Measurements from ENCODE around the gene COLEC12. TPM values are rescaled to one million over a fixed set of nuclear protein-coding genes. Genes with fewer than 3 reads are reported as not detected.
A peak's percentile ranks its signal among the peaks of the same experiment; 100 is the strongest.

Gene COLEC12
- total RNA-seq, 1 donor from 2014 or later, result 7.3 TPM

DNA sequence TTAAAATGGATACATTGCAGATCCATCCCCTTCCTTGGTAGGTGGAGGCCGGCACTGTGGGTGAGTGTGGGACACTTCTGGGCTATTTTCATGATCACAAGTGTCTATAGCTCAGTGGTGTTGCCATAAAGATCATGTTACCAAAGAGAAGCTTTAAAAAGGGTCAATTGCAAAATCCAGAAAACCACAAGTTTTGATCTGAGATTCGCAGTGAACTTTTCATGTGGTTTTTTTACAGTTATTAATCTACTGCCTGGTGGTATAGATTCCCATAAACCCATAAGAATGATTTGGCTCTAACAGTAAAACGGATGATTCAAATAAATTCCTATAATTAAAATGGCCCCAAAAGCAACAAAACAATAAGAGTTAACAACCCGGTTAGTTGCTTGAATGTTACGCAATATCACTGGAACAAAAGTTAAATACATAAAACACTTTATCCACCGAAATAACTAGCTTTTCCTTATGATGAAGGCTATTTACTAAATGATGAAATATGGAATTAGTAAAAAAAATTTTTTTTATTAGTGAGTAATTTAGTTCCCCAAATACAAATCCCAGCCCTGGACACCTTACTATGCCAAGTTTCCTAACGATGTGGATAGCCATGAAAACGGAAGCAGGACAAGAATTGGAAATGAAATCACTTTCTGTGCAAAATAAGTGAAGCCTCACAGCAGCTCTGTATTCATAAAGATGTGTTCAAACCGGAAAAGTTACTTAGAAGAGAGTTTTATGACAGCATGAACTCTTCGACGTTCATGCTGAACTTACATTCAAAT, 137.0 kb downstream of the COLEC12 start:
- Histone ChIP-seq H3K4me1 (peaks cover 2% of the 10 kb centered on the region), H3K36me3 (no peaks in the 10 kb centered on the region), H3K9me3 (replicated peaks) (no peaks in the 10 kb centered on the region), H3K27ac (replicated peaks) (peak overlapping the region; percentile 36), H3K27me3 (ENCODE audit: low read depth) (no peaks in the 10 kb centered on the region), H3K4me3 (no peak overlapping the region)
- no peak for DNase-seq
- intact Hi-C loops (cut with micrococcal nuclease), result no loop called here
- TF ChIP-seq, protein P1, sequence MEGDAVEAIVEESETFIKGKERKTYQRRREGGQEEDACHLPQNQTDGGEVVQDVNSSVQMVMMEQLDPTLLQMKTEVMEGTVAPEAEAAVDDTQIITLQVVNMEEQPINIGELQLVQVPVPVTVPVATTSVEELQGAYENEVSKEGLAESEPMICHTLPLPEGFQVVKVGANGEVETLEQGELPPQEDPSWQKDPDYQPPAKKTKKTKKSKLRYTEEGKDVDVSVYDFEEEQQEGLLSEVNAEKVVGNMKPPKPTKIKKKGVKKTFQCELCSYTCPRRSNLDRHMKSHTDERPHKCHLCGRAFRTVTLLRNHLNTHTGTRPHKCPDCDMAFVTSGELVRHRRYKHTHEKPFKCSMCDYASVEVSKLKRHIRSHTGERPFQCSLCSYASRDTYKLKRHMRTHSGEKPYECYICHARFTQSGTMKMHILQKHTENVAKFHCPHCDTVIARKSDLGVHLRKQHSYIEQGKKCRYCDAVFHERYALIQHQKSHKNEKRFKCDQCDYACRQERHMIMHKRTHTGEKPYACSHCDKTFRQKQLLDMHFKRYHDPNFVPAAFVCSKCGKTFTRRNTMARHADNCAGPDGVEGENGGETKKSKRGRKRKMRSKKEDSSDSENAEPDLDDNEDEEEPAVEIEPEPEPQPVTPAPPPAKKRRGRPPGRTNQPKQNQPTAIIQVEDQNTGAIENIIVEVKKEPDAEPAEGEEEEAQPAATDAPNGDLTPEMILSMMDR (IDR thresholded peaks at IDR 0.05; ENCODE audit: borderline replicate concordance), result no peak

DNA sequence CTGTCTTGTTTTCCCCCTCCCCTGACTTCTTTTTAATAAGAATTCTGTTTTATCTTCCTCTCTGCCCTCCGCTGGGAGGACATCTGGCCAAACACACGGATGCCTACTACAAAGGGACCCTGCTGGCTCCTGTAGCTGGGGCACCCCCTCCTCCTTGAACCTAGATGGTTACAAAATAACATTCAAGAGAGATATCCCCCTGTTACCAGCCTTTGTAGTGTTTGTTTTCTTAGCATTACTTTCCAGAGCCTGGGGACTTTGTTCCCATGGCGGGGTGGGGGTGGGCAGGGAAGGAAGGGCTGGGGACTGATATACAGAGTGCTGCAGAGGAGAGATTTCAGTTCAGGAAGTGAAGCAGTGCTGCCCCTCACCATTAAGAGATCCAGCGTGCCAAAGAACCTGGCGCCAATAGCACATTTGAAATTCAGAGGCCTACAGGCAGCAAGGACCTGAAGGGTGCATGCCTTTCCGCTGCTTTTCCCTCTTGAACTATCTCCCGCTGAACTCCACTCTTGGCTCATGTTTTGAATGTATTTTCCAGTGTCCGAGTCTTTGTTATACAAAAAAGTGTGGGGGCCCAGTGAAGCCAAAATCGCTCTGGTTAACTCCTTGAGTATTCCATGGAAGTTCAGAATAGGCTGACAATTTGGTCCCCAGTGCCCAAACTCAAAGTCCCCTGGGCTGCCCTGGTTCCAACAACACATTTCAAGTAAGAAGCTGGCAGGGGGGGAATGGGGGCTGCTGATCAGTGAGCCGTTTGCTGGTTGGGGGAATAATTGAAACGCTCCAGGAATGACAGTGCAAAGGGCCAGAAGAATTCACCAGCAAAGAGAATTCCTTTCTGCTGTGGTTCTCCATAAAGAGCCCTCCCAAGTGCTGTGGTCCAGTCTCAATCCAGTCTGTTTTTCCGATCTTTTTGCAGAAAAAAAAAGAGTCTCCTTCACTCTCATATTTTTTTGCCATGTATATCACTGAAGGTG, 137.9 kb downstream of the COLEC12 start:
- no peaks in the 10 kb centered on the region for H3K27me3 ChIP-seq (ENCODE audit: low read depth)
- H3K4me1 ChIP-seq, result peaks cover 2% of the 10 kb centered on the region
- peak overlapping the region; percentile 36 for H3K27ac ChIP-seq (replicated peaks)
- intact Hi-C loops (cut with micrococcal nuclease), result no loop called here
- TF ChIP-seq, protein P1 (IDR thresholded peaks at IDR 0.05; ENCODE audit: borderline replicate concordance), result no peak
- no peak for DNase-seq
- no peaks in the 10 kb centered on the region for H3K36me3 ChIP-seq
- H3K9me3 ChIP-seq (replicated peaks), result no peaks in the 10 kb centered on the region
- H3K4me3 ChIP-seq, result no peak overlapping the region

DNA sequence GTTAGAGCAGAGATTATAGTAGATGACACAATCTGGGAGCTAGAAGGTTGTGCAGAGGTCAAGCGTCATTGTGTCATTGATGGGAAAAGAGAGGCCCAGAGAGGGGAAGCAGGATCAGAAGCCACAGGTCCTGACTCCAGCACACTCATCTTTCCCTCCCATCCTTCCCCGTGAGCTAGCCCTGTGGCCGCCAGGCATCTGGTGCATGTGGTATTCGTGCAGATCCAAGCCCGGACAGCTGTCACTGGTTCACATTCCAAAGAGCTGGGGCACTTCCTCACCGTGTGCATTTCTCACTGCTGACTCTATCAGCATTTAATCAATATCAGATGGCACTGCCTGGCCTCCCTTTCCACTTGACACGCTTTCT, 138.6 kb downstream of the COLEC12 start:
- Histone ChIP-seq H3K4me3 (no peak overlapping the region), H3K27ac (replicated peaks) (peak overlapping the region; percentile 19), H3K27me3 (ENCODE audit: low read depth) (no peaks in the 10 kb centered on the region), H3K4me1 (peaks cover 2% of the 10 kb centered on the region), H3K9me3 (replicated peaks) (no peaks in the 10 kb centered on the region), H3K36me3 (no peaks in the 10 kb centered on the region)
- no peak for DNase-seq
- TF ChIP-seq, protein P1 (IDR thresholded peaks at IDR 0.05; ENCODE audit: borderline replicate concordance), result no peak
- intact Hi-C loops (cut with micrococcal nuclease), result no loop called here

DNA sequence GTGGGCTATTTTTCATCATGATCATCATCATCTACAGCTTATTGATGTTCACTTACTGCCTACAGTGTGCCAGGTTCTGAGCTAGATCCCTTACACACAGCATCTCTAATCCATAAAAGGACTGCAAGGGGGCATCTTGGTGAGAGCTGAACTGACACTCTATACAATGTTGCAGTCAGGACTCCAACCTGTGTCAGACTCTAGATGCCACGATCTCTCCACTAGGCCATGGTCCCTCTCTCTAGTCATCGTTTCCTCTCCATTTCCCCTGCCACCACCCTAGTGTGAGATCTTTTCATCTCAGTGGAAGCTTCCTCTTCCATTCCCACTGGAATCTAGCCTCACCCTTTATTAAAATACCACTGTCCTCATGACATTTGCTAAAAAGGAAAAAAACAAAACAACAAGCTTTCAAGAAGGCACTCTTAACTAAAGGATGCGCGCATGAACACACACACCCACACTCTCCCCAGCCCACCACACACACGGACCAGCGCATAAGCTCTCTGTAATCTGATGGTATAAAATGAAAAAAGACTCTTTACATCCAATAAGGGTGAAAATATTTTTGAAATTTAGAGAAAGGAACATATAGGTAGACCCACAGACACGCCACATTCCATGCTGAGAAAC, 139.3 kb downstream of the COLEC12 start:
- intact Hi-C loops (cut with micrococcal nuclease), result no loop called here
- TF ChIP-seq, protein P1 (IDR thresholded peaks at IDR 0.05; ENCODE audit: borderline replicate concordance), result no peak
- H3K9me3 ChIP-seq (replicated peaks), result no peaks in the 10 kb centered on the region
- no peak overlapping the region for H3K4me3 ChIP-seq
- no peak for DNase-seq
- no peaks in the 10 kb centered on the region for H3K27me3 ChIP-seq (ENCODE audit: low read depth)
- H3K4me1 ChIP-seq, result peaks cover 2% of the 10 kb centered on the region
- H3K27ac ChIP-seq (replicated peaks), result no peak overlapping the region
- H3K36me3 ChIP-seq, result no peaks in the 10 kb centered on the region

DNA sequence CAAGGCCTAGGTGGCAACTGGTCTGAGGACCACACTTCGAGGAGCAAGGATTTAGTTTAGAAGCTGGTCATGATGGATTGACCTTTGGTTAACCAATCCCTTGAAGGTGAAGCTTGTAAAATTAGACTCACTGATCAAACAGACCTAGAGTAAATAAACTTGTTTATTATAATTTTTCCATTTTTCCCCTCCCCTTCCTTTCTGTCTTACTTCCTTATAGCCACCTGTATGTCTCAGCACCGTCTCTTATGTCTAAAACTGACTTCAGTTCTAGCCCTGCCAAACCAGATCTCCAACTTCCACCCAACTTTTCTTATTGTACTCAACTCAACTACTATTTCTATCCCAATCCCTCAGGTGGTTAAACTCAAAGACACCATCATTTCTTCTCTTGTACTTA, 139.8 kb downstream of the COLEC12 start:
- no peaks in the 10 kb centered on the region for H3K9me3 ChIP-seq (replicated peaks)
- peaks cover 2% of the 10 kb centered on the region for H3K4me1 ChIP-seq
- intact Hi-C loops (cut with micrococcal nuclease), result no loop called here
- H3K27ac ChIP-seq (replicated peaks), result no peak overlapping the region
- no peak for DNase-seq
- no peaks in the 10 kb centered on the region for H3K27me3 ChIP-seq (ENCODE audit: low read depth)
- H3K36me3 ChIP-seq, result no peaks in the 10 kb centered on the region
- no peak overlapping the region for H3K4me3 ChIP-seq
- TF ChIP-seq, protein P1 (IDR thresholded peaks at IDR 0.05; ENCODE audit: borderline replicate concordance), result no peak
